Lower leg skin (tissue), 3 donors: ENCODE results near the gene PRTFDC1.

Source experiments
- POLR2A ChIP-seq, 2 donors: fragments of 450-650 bp; IDR thresholded peaks; one replicate each; pipeline ENCODE4 v1.6.1; 2016 to 2017; ENCODE audit warnings: antibody characterized with exemption in 2 of 2, mild to moderate bottlenecking in 1 of 2, moderate library complexity in 1 of 2
- TF ChIP-seq, protein P1 (sequence below), 3 donors: fragments of 450-650 bp; IDR thresholded peaks; one replicate each; pipeline ENCODE4 v1.5.1; 2016; ENCODE audit warnings: antibody characterized with exemption in 3 of 3, mild to moderate bottlenecking in 3 of 3, moderate library complexity in 2 of 3

DNA sequence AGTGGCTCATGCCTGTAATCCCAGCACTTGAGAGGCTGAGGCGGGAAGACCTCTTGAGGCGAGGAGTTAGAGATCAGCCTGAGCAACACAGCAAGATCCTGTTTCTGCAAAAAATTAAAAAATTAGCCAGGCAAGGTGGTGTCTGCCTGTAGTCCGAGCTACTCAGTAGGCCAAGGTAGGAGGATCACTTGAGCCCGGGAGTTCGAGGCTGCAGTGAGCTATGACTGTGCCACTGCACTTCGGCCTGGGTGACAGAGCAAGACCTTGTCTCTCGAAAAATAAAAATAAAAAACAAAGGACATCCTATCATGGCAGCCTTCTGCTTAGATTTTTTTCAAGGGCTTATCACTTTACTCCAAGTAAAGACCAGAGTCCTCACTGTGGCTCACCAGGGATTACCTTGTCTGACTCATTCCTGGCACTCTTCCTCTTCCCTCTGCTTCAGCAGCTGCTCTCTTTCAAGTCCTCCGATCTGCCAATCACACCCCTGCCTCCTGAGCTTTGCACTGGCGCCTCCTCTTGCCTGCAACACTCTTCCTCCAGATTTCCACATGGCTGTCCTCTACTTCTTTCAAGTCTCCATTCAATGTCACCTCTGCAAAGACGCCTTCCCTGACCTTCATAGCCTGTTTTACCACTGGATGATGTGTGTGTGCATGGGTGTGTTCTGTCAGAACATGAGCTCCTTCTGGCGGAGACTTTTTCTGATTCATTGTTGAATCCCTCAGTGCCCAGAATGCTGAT is 7.7 kb downstream of the PRTFDC1 start:
- TF ChIP-seq, protein P1, sequence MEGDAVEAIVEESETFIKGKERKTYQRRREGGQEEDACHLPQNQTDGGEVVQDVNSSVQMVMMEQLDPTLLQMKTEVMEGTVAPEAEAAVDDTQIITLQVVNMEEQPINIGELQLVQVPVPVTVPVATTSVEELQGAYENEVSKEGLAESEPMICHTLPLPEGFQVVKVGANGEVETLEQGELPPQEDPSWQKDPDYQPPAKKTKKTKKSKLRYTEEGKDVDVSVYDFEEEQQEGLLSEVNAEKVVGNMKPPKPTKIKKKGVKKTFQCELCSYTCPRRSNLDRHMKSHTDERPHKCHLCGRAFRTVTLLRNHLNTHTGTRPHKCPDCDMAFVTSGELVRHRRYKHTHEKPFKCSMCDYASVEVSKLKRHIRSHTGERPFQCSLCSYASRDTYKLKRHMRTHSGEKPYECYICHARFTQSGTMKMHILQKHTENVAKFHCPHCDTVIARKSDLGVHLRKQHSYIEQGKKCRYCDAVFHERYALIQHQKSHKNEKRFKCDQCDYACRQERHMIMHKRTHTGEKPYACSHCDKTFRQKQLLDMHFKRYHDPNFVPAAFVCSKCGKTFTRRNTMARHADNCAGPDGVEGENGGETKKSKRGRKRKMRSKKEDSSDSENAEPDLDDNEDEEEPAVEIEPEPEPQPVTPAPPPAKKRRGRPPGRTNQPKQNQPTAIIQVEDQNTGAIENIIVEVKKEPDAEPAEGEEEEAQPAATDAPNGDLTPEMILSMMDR (IDR thresholded peaks at IDR 0.05): no peak
- TF ChIP-seq POLR2A (IDR thresholded peaks at IDR 0.05): no peak
